NCI-H2107 treated with DMSO at 0.1 percent for 48 hours (cell line): Measurements from ENCODE around the gene ZXDC.
A peak's percentile ranks its signal among the peaks of the same experiment; 100 is the strongest.

ENCODE experiments used
- DNase-seq: peaks from one replicate; lab custom pipeline; 2025; ENCODE audit not compliant: unreplicated experiment; lab: John Stamatoyannopoulos, UW

The ZXDC gene

DNA sequence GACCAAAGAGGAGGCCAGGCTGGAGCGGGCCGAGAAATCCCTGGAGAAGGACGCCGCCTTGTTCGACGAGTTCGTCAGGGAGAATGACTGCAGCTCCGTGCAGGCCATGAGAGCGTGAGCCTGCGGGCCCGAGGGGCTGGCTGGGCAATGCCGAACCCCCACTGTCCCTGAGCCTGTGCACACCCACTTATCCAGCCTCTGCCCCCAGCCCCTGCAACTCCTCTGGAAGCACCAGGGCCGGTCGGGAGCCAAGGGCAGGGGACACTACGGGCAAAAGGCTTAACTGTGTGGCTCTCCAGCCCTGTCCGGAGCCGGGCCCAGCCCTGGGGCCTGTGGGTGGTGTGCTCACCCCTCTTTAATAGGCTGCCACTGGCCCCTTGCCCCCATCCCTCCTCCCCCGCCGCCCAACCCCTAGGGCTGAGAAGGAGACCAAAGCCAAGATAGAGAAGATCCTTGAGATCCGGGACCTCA, 57.0 kb downstream of the ZXDC start:
- no peak for DNase-seq

DNA sequence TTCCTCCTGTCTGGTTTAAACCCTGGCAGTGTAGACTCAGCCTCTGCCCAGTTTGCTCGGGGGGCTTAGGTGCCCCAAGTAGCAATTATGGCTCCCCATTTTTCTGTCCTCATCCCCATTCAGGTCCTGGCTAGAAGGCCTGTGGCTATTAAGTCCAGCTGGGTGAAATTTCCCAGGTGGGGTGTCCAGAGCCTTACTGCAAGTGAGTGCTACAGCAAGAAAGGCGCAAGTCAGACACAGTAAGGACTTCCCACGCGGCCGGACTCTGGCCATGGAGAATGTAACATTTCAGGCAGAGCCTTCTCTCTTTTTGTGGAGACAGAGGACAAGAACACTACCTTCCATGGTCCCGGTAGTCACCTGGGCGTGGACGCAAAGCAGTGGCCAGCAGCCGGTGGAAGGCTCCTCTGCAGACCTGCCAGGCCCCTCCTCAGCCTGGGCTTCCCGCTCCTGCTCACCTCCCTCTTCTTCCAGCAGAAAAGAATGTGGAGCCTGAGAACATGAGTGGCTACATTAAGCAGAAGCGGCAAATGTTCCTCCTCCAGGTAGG, 57.6 kb downstream of the ZXDC start:
- no peak for DNase-seq

DNA sequence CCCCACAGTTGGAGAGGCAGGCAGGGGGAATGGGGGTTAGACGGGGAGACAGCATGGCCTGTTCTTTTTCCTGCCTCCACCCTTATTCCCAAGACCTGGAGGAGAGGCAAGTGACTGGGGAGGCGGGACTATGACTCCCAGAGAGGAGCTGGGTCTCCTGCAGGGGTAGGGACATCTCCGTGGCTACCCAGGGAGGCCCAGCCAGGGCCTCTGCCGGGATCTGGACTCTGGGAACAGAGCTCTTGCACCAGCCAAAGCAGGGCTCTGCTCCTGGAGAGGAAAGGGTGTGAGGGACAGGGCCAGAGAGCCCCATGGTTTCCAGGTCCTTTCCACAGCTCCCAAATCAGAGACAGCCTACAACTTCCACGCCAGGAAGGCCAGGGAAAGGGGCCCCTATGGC, 58.2 kb downstream of the ZXDC start:
- no peak for DNase-seq

DNA sequence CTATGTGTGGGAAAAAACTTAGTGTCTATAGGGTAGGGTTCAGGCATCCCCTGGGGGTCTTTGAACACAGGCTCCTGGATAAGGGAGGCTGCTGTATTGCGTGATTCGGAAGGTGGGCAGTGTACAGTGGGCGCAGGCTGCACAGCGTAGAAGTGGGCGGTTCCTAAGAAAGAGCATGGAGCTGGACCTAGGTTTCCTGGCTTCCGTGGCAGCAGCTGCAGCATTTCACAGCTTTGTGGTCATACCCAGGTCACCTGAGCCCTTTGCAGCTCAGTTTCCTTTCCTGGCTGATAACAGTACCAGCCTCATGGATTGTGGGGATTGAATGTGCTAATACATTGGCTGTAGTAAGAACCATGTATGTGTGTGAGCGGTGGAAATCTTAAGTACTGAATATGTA, 58.7 kb downstream of the ZXDC start:
- DNase-seq, result peak; percentile 7

DNA sequence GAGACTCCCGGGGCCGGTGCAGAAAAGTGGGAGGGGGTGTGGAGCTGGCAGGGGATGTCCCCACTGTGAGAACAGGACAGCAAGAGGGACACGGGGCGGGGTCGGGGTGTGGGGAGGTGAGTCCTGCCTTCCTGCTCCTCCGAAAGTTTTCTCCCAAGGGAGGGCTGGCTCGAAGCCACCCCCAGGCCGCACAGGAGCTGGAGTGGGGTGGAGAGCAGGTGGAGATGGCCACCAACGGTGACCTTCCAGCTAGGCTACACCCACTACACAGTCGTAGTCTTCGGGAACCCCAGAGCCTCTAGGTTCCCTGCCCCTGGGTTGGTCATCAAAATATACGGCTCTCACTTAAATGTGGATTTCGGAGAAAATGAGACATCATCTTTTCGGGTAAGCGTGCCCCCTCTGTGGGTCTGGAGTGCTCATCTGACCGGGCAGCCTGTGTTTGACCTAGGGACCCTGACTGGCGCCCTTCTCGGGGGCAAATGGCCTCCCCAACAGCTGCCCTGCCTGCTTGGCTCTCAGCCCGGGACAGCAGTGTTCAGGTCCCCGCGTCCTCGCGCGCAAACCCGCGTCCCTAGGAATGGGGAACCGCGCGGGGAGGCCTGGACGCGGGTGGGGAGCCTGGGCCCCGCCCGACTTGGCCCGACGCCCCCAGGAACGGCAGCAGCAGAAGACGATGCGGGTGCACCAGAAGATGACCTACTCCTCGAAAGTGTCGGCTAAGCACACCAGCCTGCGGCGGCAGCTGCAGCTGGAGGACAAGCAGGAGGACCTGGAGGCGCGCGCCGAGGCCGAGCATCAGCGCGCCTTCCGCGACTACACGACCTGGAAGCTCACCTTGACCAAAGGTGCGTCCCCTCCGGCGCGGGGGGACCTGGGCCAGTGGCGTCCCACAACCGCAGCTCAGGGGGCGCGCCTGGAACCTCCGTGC, 59.8 kb downstream of the ZXDC start:
- DNase-seq, result no peak

DNA sequence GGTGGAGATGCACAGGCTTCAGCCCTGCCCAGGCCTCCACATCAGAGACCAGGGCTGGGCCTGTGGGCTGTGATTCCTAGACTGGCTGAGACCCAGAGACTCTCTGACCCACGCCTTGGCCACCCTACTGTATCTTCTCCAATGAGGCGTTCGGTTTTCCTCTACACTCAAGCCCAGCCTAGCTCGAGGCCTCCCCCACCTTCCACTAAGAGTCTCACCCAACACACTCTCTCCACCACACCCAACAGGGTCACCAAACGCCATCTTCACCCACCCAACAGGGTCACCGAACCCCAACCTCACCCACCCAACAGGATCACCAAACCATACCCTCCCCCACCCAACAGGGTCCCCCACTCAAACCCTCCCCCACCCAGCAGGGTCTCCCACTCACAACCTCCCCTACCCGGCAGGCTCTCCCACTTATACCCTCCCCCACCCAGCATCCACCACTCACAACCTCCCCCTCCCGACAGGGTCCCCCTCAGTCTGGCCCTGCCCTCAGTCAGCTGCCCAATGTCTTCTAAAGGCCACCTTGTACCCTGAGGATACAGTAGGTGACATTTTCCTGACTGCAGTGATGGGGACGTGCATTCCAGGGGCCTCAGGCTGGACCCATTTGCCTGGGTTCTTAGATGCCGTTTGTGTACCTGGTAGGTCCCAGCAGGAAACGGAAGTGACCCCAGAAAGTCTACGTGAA, 60.6 kb downstream of the ZXDC start:
- no peak for DNase-seq

DNA sequence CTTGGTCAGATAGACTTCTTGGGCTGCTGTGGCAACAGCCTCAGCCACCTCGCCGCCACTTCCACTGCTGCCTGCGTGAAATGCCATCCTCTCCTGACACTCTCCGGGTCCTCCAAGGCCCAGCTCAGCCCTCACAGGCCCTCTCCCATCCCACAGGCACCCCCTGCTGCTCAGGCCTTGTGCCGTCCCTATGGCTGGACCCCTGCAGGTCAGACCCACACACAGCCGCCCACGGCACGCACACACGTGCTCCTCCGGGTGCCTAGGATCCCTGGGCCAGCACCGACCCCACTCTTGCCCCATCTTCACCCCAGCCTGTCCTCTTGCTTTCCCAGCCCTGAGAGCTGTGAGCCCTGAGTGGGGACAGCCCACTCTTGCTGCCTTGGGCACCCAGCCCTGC, 61.3 kb downstream of the ZXDC start:
- DNase-seq, result no peak

DNA sequence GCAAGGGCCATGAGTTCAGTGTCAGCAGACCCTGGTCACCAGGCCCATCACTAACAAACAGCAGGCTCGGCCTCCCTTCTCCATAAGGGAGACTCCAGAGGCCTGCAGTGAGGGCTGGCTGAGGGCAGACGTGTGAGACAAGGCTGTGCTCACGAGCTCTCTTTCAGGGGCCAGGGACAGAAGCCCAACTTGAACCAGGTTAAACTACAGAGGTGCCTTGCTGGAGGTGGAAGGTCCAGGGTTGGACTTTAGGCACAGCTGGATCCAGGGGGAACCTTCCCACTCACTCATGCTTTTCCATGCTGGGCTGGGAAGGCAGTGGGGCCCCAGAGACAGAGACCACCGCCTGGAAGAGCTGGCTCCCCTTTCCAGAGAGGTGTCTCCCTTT, 62.0 kb downstream of the ZXDC start:
- DNase-seq, result no peak

DNA sequence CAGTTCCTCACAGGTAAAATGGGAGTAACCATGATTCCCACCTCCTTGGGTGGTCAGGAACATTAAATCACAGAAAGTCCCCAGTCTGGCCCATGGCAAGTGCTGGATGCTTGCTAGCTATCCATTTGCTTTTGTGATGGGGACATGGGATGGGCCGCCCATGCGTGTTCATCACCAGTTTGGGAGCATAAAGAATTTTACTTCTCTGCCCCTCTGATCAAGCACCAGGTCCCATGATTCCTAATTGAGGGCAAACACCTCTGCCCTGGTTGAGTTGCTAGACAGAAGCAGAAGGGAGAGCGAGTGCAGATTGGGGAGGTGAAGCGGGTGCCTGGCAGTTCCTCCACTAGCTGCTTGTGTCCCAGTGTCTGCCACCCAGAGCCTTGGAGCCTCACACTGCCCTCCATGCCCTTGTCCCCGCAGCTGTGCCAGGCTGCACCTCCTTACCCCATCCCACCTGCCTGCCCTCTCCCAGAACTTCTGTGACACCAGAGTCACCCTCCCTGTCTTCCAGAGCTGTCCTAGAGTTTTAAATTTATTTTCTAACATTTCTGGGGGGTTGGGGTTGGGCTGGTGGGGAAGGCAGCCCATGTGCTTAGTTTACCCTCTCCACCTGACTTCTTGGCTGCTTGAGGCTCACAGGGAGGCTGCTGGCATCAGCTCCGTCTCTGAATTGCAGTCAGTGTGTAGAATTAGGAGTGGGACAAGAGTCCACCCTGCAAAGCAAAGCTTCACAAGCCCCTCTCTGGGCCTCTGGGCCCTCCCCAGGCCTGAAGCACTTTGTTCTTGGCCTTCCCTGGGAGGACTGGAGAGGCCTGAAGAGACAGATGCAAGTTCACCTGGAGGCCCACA, 62.6 kb downstream of the ZXDC start:
- DNase-seq, result no peak

DNA sequence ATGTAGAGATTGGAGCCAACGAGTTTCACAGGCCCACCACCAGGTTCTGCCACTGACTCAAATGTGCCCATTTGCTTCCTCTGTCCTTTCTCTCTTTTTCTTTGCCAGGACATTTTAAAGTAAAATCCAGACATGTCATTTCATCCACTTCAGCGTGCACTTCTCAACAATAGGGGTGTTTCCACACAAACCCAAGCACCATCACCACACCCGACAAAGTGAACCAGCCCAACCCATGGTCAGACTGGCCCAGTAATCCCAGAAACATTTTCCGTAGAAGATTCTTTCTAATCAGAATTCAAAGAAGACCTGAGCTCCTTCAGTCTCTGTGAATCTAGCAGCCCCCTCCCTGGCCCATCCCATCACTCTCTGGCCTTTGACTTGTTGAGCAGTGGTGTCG, 67.6 kb downstream of the ZXDC start:
- DNase-seq, result no peak

DNA sequence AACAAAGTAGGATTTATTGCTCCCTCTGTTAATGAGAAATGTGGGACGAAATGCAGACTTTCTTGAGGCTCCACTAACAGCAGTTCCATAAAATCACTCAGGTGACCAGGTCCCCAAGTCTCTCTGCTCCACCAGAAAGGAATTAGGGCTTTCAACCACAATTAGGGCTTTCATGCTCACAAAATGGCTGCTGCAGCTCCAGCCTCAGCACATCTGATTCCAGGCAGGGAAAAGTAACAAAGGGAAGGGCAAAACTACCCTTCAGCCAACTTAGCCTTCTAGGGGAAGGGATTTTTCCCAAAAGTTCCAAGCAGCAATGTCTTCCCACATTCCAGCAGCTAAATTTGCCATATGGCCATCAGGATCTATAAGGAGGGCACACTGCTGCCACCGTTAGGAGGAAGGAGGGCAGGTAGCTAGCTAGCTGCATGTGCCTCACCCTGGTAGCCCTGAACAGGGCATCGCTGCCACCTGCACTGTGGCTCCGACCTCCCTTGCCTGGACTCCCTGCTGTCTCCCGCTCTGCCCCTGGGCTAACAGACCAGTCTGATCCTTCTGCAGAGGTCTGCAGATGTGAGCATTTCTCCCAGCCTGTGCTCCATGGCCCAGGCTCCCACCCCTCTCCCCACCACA, 68.2 kb downstream of the ZXDC start:
- no peak for DNase-seq

DNA sequence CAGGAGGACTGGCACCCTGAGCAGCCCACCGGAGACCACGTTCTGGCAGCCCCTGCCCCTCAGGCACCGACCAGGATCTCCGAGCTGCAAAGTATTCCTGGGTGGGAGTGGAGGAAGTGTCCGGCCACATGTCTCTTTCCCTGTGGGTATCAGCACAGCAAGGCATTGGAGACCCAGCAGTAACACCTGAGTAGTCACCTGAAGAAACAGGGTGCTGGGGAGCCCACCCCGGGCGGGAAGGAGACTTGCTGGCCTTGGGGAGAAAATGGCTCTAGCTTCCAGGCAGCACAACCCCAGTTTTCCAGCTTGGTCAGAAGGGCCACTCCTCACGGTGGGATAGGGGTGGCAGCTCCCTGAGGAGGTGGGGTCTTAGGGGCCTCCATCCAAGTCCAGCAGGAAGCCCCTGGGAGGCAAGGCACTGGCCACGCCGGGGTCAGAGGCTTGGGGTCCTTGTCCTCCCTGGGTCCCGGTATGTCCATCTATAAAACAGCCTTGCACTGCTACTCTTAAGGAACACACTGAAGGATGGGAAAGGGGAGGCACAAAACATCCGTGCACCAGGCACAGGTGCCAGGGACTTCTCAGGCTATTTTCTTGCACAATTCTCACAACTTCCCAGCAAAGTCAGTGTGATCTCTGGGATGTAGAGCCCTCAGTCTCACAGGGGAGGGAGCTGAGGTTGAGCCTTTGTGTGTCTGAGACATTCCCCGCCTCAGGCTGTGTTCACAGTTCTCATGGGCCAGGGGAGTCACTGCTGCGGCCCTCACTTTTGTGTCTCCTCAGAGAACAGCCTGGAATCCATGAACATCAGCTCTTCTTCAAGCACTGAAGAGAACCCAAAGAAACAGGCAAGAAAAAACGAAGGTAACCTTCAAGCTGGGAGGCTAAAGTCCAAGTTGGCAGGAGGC, 69.0 kb downstream of the ZXDC start:
- DNase-seq, result no peak

DNA sequence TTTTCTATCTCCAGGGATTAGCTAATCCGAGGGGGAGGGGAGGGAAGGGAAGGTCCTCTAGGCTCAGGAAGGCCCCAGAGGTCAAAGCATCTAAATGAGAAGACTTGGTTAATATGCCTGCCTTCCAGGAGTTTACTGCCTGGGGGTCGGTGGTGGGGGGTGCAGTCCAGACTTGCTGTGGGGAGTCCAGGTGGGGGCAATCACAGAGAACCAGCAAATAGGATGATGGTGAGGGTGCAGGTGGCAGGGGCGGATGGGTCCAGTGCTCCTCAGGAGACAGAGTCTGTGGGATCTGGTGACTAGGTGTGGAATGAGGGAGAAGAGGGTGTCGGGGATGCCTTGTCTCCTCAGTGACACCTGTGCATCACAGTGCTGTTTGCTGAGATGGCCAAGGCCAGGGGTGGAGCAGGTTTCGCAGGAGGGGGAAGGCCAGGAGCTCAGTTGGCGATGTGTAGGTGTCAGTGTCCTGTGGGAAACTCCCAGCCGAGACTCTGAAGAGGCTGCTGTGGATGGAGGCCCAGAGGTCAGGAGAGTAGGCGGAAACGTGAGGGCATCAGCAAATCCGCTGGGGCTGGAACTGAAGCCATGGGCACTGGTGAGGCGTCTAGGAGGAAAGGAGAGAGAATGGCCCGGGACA, 72.9 kb downstream of the ZXDC start:
- no peak for DNase-seq

DNA sequence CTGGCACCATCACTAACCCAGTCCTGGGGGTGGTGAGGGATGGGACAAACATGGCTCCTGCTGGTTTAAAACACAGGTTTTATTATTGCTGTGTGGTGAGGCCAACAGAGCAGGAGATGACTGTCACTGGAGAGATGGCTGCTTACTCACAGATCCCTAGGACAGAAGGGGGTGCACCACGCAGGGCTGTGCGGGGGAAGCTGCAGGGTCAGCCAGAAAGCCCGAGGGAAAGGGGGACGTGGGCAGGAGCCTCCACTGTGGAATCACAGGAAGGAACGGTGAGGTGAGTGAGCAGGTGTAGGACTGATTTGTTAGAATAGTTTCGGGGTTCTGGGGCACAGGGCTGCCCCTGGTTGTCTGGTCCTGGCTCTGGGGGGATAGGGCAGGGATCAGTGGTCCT, 73.5 kb downstream of the ZXDC start:
- DNase-seq, result no peak

DNA sequence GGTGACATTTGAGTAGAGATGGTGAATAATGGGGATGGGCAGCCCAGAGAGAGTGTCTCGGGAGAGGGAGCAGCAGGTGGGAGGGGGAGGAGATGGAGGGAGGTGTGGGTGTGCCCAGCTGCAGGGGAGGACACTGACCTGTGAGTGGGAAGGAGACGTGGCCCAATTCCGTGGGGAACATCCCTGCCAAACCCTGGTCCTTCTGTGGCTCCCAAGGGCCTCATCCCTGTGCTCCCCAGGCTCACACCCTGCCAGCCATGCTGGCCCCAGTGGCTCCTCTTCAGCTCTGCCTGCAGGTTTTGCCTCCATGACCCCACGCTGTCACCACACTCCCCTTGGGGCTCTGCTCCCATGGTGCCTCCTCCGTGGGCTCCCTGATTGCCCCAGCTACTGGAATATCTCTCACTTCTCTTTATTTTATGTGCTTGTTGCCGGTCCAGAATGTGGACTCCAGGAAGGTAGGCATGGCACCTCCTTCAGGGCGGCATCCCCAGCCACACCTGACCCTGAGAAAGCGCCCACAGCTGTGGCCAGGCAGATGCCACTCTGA, 74.0 kb downstream of the ZXDC start:
- DNase-seq, result no peak

DNA sequence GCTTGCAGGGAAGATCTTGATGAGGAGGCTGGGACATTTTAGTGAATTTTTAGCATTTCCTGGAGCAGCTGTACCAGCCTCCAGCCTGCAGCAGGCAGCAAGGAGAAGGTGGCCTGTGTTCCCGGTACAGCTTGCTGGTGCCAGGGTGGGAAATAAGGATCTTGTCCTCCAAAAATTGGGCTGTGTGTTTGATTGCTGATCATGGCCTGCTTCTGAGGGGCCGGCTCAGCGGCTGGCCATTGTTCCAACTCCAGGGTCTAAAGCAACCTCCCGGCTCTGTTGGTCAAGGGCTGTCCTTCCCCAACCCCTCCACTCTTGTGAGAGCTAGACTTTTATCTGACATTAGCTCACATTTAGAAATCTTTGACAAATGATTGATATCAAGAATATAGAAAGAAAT, 75.9 kb downstream of the ZXDC start:
- DNase-seq, result no peak

DNA sequence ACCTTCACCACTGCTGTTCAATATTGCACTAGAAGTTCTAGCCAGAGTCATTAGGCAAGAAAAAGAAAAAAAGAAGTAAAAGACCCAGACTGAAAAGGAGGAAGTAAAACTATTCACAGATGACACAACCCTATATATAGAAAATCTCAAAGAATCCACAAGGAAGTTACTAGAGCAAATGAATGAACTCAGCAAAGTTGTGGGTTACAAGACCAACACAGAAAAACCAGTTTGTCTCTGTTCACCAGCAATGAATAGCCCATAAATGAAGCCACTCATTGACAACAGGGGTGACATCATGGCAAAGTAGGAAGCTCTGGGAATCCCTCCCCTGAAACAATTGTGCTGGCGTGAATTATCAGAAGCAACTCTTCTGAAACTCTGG, 76.3 kb downstream of the ZXDC start:
- no peak for DNase-seq

DNA sequence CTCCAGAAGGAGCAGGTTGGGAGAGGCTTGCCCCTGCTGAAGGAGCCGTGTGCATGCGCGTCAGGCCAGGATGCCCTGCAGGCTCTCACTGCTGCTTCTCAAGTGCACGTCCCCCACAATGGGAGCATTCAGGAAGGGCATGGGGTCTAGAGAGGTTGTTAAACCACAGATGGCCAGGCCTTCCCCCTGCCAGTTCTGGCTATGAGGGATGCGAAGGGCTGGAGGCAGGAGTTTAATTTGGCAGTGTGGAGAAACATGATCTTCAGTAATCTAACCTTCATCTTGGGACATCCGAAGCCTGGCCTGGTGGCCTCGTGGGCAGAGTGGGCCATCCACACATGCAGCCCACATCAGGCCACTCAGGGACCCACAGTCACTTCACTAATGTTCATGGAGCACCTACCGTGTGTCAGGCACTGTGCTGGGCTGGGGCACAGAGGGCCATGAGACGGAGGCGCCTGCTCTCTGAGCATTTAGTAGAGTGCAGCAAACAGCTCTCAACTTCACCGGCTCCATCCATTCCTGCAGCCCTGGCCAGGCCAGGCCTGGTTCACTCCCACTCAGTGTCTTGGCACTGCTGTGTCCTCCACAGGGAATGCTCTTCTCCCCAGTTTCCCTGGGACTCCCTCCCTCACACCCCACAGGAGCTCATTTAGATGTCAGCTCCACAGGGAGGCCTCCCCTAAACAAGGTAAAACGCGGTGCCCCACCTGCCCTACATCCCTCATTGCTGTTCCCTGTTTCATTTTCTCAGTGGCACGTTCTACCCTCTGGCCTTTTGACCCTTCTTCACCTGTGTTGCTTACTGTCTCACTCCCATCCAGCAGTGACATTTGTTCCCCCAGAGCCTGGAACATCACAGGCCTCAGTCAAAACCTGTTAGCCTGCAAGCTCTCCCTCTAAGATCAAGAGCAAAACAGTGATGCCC, 77.0 kb downstream of the ZXDC start:
- no peak for DNase-seq
